Measurements from ENCODE around the gene LDB2. TPM values are rescaled to one million over a fixed set of nuclear protein-coding genes. Genes with fewer than 3 reads are reported as not detected.

The LDB2 gene
- total RNA-seq, 4 donors from 2014 or later = 3.9 to 43.7 (median 7.8) TPM

DNA sequence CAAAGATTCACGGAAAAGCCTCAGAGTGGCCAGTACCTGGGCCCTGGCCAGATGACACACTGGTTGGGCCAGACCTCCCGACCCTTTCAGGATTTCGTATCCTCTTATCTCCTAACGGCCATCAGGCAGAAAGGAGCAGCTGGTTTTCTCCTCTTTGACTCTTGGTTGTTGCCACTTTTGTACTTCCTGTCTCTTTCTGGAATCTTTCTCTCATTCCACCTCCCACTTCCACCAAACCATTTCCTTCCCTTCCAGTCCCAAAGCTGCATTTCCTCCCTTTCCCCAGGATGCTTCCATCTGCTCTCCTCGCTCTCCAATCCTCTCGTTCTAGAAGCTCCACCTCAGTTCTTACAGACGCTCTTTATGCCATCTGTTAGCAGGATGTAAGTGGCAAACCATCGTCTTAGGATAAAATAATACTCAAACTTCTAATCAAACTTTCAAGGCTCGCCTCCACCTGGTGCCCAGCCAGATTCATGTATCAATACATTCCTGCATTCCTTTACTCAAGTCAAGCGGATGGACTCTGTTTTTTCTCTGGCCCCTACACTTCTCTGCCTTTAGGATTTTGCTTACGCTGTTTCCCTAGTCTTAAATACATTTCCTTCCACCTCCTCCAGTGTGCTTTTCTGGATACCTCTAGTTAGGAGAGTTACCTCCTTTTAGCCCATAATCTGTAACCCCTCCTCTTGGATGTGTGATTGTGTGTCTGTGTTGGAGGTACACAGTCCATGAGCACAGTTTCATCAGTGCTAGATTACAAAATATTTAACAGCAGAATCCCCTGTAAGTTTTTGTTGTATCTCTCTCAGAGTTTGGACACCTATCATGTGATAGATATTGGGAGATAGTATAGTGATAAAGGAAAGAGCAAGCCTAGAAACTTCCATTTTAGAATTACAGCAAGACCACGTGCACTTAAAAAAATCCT, 70.4 kb downstream of the LDB2 start:
- Histone ChIP-seq H3K9me3 (no peaks in the 10 kb centered on the region), H3K4me1 (no peaks in the 10 kb centered on the region), H3K4me3 (no peak overlapping the region), H3K27me3 (no peaks in the 10 kb centered on the region), H3K27ac (no peak overlapping the region), H3K36me3 (no peaks in the 10 kb centered on the region)
- no peak for TF ChIP-seq POLR2A (IDR thresholded peaks at IDR 0.05)
- TF ChIP-seq, protein P1, sequence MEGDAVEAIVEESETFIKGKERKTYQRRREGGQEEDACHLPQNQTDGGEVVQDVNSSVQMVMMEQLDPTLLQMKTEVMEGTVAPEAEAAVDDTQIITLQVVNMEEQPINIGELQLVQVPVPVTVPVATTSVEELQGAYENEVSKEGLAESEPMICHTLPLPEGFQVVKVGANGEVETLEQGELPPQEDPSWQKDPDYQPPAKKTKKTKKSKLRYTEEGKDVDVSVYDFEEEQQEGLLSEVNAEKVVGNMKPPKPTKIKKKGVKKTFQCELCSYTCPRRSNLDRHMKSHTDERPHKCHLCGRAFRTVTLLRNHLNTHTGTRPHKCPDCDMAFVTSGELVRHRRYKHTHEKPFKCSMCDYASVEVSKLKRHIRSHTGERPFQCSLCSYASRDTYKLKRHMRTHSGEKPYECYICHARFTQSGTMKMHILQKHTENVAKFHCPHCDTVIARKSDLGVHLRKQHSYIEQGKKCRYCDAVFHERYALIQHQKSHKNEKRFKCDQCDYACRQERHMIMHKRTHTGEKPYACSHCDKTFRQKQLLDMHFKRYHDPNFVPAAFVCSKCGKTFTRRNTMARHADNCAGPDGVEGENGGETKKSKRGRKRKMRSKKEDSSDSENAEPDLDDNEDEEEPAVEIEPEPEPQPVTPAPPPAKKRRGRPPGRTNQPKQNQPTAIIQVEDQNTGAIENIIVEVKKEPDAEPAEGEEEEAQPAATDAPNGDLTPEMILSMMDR (IDR thresholded peaks at IDR 0.05) = no peak
- no peak for DNase-seq

DNA sequence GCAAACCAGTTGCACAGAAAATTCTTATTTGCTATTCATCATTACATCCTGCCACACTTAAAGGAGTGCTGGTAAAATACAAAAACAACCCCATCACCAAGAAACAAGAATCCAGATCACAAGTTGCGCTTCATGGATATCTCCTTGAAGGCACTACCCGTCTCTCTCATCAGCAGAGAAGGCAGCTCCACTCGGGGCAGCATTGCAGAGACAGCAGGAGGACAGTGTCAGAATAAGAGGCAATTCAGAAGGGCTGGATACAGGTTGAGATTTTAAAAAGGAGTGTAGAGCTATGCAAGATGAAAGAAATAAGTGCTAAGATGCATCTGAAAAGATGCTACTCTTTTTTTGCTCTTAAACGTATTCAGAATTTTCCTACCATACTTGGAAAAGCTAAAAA, 71.4 kb downstream of the LDB2 start:
- Histone ChIP-seq H3K27me3 (no peaks in the 10 kb centered on the region), H3K4me1 (no peaks in the 10 kb centered on the region), H3K27ac (no peak overlapping the region), H3K36me3 (no peaks in the 10 kb centered on the region), H3K9me3 (no peaks in the 10 kb centered on the region), H3K4me3 (no peak overlapping the region)
- no peak for TF ChIP-seq POLR2A (IDR thresholded peaks at IDR 0.05)
- TF ChIP-seq, protein P1 (IDR thresholded peaks at IDR 0.05) = no peak
- DNase-seq = no peak

DNA sequence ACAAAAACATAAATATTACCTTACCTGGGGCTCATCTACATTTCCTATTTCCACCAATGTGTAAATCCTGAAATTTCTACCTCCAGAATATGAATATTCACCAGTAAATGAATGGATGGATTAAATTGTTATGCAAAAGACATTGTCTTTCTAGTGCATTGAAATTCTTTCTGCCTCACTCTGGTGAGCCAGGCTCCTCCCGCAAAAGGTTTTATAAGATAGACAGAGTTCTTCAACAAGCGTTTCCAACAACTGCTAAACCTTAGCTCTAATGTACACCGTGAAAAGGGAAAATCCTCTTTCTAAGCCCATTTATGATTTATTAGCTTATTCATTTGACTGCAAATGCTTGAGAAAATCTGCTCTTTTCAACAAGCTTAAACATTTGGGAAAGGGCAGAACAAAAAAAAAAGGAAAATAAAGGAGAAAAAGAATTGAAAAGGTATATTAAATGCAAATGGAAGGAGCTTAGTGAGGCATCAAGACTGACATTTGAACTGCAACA, 72.0 kb downstream of the LDB2 start:
- DNase-seq = no peak
- TF ChIP-seq, protein P1 (IDR thresholded peaks at IDR 0.05) = no peak
- no peak for TF ChIP-seq POLR2A (IDR thresholded peaks at IDR 0.05)
- H3K27ac ChIP-seq = no peak overlapping the region
- H3K27me3 ChIP-seq = no peaks in the 10 kb centered on the region
- H3K4me3 ChIP-seq = no peak overlapping the region
- H3K4me1 ChIP-seq = no peaks in the 10 kb centered on the region
- no peaks in the 10 kb centered on the region for H3K36me3 ChIP-seq
- H3K9me3 ChIP-seq = no peaks in the 10 kb centered on the region

DNA sequence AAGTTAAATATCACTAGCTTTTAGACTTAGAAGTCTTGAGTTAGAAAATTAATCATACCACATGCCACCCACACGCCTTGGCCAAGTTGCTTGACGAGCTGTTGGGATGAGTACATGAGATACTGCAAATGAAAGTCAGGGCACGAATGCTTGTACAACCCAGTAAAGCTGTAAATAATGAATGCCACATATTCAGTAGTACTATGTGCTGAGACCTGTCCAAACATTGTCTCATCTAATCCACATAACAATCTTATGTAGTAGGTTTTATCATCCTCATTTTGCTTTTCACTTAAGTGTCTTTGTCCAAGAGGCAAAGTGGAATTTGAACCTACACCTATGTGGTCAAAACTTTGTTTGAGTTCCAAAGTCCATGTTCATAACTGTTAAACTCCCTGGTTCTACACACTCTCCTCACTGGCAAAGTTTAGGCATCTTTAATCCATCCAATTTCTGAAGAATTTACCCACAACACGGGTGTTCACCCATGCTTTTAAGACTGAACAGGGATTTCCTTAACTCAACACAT, 74.1 kb downstream of the LDB2 start:
- Histone ChIP-seq H3K27me3 (no peaks in the 10 kb centered on the region), H3K36me3 (no peaks in the 10 kb centered on the region), H3K4me3 (no peak overlapping the region), H3K27ac (no peak overlapping the region), H3K4me1 (no peaks in the 10 kb centered on the region), H3K9me3 (no peaks in the 10 kb centered on the region)
- TF ChIP-seq POLR2A (IDR thresholded peaks at IDR 0.05) = no peak
- TF ChIP-seq, protein P1 (IDR thresholded peaks at IDR 0.05) = no peak
- no peak for DNase-seq

DNA sequence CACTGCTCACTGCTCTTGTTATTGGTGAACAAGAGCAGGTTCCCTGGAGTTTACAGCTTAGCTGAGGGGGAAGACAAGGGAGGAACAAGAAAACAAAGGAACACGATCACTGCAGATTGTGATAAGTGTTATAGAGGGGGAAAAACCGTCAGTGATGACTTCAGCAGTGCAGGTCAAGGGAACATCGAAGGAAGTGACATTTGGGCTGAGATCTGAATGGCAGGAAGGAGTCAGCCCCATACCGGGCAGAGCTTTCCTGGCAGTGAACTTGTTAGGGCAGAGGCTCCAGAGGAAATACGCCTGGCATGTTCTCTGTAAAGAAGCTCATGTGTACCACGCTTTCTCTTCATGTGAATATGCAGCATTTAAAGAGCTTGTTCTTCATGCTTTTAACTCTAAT, 78.1 kb downstream of the LDB2 start:
- Histone ChIP-seq H3K4me3 (no peak overlapping the region), H3K9me3 (no peaks in the 10 kb centered on the region), H3K27ac (no peak overlapping the region), H3K36me3 (no peaks in the 10 kb centered on the region), H3K4me1 (no peaks in the 10 kb centered on the region), H3K27me3 (no peaks in the 10 kb centered on the region)
- TF ChIP-seq POLR2A (IDR thresholded peaks at IDR 0.05) = no peak
- TF ChIP-seq, protein P1 (IDR thresholded peaks at IDR 0.05) = no peak
- DNase-seq = no peak
